ENCODE results near the gene NAV3. TPM values are rescaled to one million over a fixed set of nuclear protein-coding genes. Genes with fewer than 3 reads are reported as not detected.

Gene NAV3, protein sequence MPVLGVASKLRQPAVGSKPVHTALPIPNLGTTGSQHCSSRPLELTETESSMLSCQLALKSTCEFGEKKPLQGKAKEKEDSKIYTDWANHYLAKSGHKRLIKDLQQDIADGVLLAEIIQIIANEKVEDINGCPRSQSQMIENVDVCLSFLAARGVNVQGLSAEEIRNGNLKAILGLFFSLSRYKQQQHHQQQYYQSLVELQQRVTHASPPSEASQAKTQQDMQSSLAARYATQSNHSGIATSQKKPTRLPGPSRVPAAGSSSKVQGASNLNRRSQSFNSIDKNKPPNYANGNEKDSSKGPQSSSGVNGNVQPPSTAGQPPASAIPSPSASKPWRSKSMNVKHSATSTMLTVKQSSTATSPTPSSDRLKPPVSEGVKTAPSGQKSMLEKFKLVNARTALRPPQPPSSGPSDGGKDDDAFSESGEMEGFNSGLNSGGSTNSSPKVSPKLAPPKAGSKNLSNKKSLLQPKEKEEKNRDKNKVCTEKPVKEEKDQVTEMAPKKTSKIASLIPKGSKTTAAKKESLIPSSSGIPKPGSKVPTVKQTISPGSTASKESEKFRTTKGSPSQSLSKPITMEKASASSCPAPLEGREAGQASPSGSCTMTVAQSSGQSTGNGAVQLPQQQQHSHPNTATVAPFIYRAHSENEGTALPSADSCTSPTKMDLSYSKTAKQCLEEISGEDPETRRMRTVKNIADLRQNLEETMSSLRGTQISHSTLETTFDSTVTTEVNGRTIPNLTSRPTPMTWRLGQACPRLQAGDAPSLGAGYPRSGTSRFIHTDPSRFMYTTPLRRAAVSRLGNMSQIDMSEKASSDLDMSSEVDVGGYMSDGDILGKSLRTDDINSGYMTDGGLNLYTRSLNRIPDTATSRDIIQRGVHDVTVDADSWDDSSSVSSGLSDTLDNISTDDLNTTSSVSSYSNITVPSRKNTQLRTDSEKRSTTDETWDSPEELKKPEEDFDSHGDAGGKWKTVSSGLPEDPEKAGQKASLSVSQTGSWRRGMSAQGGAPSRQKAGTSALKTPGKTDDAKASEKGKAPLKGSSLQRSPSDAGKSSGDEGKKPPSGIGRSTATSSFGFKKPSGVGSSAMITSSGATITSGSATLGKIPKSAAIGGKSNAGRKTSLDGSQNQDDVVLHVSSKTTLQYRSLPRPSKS (N-terminal part only)
- 15.7 to 22.9 TPM (median 22.3 TPM) in 5 replicates for total RNA-seq (2022; extraction: Qiagen RNA extraction; ENCODE audit: low read depth)

DNA sequence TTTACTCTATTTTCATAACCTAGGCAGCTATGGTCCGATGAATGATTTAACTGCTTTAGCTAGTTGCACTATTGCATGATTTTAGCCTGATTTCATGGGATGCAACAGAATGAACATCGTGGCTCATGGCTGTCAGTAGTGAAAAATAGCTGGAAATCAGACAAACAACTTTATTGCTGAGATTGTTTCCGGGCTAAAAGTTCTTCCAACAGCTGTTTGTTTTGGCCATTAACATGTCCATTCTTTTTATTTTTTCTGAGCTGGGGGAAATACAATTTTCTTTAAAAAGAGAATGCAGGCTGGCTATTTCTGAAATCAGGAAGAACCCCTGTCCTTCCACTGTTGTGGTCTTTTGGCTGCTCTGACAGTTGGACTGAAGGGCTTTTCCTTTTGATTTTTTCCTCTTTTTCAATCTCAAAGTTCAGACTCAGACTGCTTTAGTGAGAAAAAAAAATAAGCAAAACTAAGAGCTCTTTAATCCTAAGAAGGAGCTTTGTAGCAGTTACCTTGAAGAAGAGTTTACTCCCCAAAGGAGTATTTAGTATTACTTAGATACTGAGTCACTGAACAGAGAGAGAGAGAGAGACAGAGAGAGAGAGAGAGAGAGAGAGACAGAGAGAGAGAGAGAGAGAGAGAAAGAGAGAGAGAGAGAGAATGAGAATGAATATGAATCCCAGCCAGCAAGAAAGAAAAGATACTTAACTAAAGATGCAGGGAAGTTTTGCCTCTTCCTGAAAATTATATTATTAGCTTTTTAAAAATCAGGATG is at the start of gene NAV3:
Gene NAV3, plus strand, starts transcription at position 312 of the 769 bp plus-strand sequence. CDS start 568 bp downstream, outside the sequence.

Data from A549 treated with DMSO at 1 μM for 4 hours (cell line).